A549 (cell line): ENCODE data around the gene RPL22. TPM values are rescaled to one million over a fixed set of nuclear protein-coding genes. Genes with fewer than 3 reads are reported as not detected.

Experiments
- ATAC-seq, 2 experiments: fragments of 200-7000 bp in 1 of 2; fragments of >200 bp in 1 of 2; cut with Nextera tagmentation in 1 of 2; cut with Tn5 transposase in 1 of 2; 3 replicates each; pipeline versions ENCODE4 v1.8.0 to v1.9.1; 2018 to 2020; ENCODE audit warnings: mild to moderate bottlenecking in 1 of 2, moderate library complexity in 1 of 2
- CTCF ChIA-PET: fragments of 300-600 bp; sonication (Branson Sonifier 250); formaldehyde crosslinking; extraction: SDS; loops from one replicate; lab custom pipeline; 2021; ENCODE audit warnings: antibody characterized with exemption, inconsistent platforms; lab: Yijun Ruan, JAX
- POLR2A ChIA-PET: fragments of 350-600 bp; formaldehyde crosslinking; extraction: SDS; loops from one replicate; lab custom pipeline; 2021; ENCODE audit warnings: antibody characterized with exemption, inconsistent platforms; lab: Yijun Ruan, JAX
- DNase-seq, 2 experiments: peaks; one replicate each; pipeline versions ENCODE4 v3.0.0 to v3.0.0-alpha.2; 2011 to 2016; ENCODE audit warnings: low read depth in 1 of 2, low spot score in 1 of 2
- FAIRE-seq: peaks from 2 replicates; lab custom pipeline; 2011; peaks lifted over from hg19 to GRCh38; lab: Jason Lieb, UNC
- H3K27ac ChIP-seq, 2 experiments: fragments of >200 bp; sonication (Bioruptor Twin); formaldehyde crosslinking; 3 replicates each; pipeline ENCODE4 v1.5.1; 2016 to 2017
- H3K4me1 ChIP-seq: fragments of >200 bp; sonication (Bioruptor Twin); formaldehyde crosslinking; 3 replicates; pipeline ENCODE4 v1.6.1; 2016
- H3K4me2 ChIP-seq: fragments of >200 bp; sonication (Bioruptor Twin); formaldehyde crosslinking; 3 replicates; pipeline ENCODE4 v1.6.1; 2016
- H3K4me3 ChIP-seq: fragments of >200 bp; sonication (Bioruptor Twin); formaldehyde crosslinking; 3 replicates; pipeline ENCODE4 v1.5.1; 2016
- H3K9me3 ChIP-seq: fragments of >200 bp; sonication (Bioruptor Twin); formaldehyde crosslinking; 3 replicates; pipeline ENCODE4 v1.6.1; 2016
- ATOH8 ChIP-seq: fragments of 250-450 bp; sonication (Bioruptor Pico); IDR thresholded peaks from 2 replicates; pipeline ENCODE4 v1.5.0; 2020; ENCODE audit warnings: low read depth, mild to moderate bottlenecking, moderate library complexity
- BHLHE40 ChIP-seq: IDR thresholded peaks from 2 replicates; pipeline ENCODE4 v1.6.1; 2012; ENCODE audit warnings: low read depth, low read length, inconsistent platforms
- CHD2 ChIP-seq: fragments of 150-350 bp; IDR thresholded peaks from 2 replicates; pipeline ENCODE4 v1.6.1; 2014; ENCODE audit warnings: low read length; ENCODE audit not compliant: partially characterized antibody
- CTCF ChIP-seq: fragments of >200 bp; sonication (Bioruptor Twin); formaldehyde crosslinking; IDR thresholded peaks from 3 replicates; pipeline ENCODE4 v1.5.1; 2016
- EHF ChIP-seq: fragments of 250-450 bp; sonication (Bioruptor Pico); IDR thresholded peaks from 2 replicates; pipeline ENCODE4 v1.5.0; 2020; ENCODE audit warnings: mild to moderate bottlenecking
- EHMT2 ChIP-seq: fragments of 200-600 bp; sonication (generic); IDR thresholded peaks from 2 replicates; pipeline ENCODE4 v1.6.1; 2016; ENCODE audit warnings: antibody characterized with exemption, low read depth, mild to moderate bottlenecking, moderate library complexity
- EP300 ChIP-seq, 2 experiments: fragments of >200 bp; sonication (Bioruptor Twin); formaldehyde crosslinking; IDR thresholded peaks; 2 replicates in 1 of 2; 3 replicates in 1 of 2; pipeline ENCODE4 v1.6.1; 2016 to 2017
- ESRRA ChIP-seq: fragments of 150-350 bp; IDR thresholded peaks from 2 replicates; pipeline ENCODE4 v1.6.1; 2014; ENCODE audit warnings: mild to moderate bottlenecking, low read length, borderline replicate concordance
- FOSL2 ChIP-seq, 2 experiments: fragments of 450-650 bp in 1 of 2; fragments of >200 bp in 1 of 2; sonication (Bioruptor Twin) in 1 of 2; formaldehyde crosslinking; IDR thresholded peaks; 2 replicates each; pipeline versions ENCODE4 v1.5.0 to v1.6.1; 2016 to 2020; ENCODE audit warnings: mild to moderate bottlenecking in 1 of 2, moderate library complexity in 1 of 2
- FOXS1 ChIP-seq: fragments of 250-450 bp; sonication (Bioruptor Pico); IDR thresholded peaks from 2 replicates; pipeline ENCODE4 v1.5.0; 2020; ENCODE audit warnings: mild to moderate bottlenecking, moderate library complexity
- GATA3 ChIP-seq: IDR thresholded peaks from 2 replicates; pipeline ENCODE4 v1.6.1; 2012; ENCODE audit warnings: borderline replicate concordance
- HDAC2 ChIP-seq: fragments of 200-600 bp; sonication (generic); IDR thresholded peaks from 2 replicates; pipeline ENCODE4 v1.6.1; 2016
- HOXB13 ChIP-seq: fragments of 250-450 bp; sonication (Bioruptor Pico); IDR thresholded peaks from 2 replicates; pipeline ENCODE4 v1.5.0; 2020; ENCODE audit warnings: low read depth, mild to moderate bottlenecking, moderate library complexity
- HOXB5 ChIP-seq: fragments of 250-450 bp; sonication (Bioruptor Pico); IDR thresholded peaks from 2 replicates; pipeline ENCODE4 v1.5.0; 2020; ENCODE audit warnings: mild to moderate bottlenecking, moderate library complexity
- JUNB ChIP-seq: fragments of >200 bp; sonication (Bioruptor Twin); formaldehyde crosslinking; IDR thresholded peaks from 2 replicates; pipeline ENCODE4 v1.6.1; 2016
- KDM1A ChIP-seq: fragments of 200-600 bp; sonication (generic); IDR thresholded peaks from 2 replicates; pipeline ENCODE4 v1.6.1; 2016; ENCODE audit warnings: low read depth, mild to moderate bottlenecking
- NFE2L2 ChIP-seq: fragments of 150-350 bp; conservative IDR thresholded peaks from 2 replicates; pipeline ENCODE4 v1.6.1; 2014; ENCODE audit warnings: low read length
- NPAS2 ChIP-seq: fragments of 250-450 bp; sonication (Bioruptor Pico); IDR thresholded peaks from 2 replicates; pipeline ENCODE4 v1.8.0; 2022; ENCODE audit warnings: mild to moderate bottlenecking, moderate library complexity, borderline replicate concordance
- PBX3 ChIP-seq: IDR thresholded peaks from 2 replicates; pipeline ENCODE4 v1.6.1; 2012
- PHF8 ChIP-seq: fragments of 200-600 bp; sonication (generic); IDR thresholded peaks from 2 replicates; pipeline ENCODE4 v1.6.1; 2016; ENCODE audit warnings: low read depth, mild to moderate bottlenecking, antibody characterized with exemption, moderate library complexity, borderline replicate concordance
- RFX5 ChIP-seq: fragments of 450-650 bp; IDR thresholded peaks from 2 replicates; pipeline ENCODE4 v1.7.1; 2014; ENCODE audit warnings: antibody characterized with exemption, mild to moderate bottlenecking, moderate library complexity
- RNF2 ChIP-seq: fragments of 200-600 bp; sonication (generic); IDR thresholded peaks from 2 replicates; pipeline ENCODE4 v1.6.1; 2016; ENCODE audit warnings: low read depth, mild to moderate bottlenecking, antibody characterized with exemption, moderate library complexity, borderline replicate concordance
- TFCP2L1 ChIP-seq: fragments of 250-450 bp; sonication (Bioruptor Pico); IDR thresholded peaks from 2 replicates; pipeline ENCODE4 v1.5.0; 2021; ENCODE audit warnings: mild to moderate bottlenecking
- USF2 ChIP-seq: fragments of 450-650 bp; IDR thresholded peaks from 2 replicates; pipeline ENCODE4 v1.6.1; 2014; ENCODE audit warnings: antibody characterized with exemption
- ZC3H11A ChIP-seq: fragments of 450-650 bp; IDR thresholded peaks from 2 replicates; pipeline ENCODE4 v1.6.1; 2014; ENCODE audit warnings: antibody characterized with exemption, mild to moderate bottlenecking
- ZFP36 ChIP-seq: fragments of 450-650 bp; IDR thresholded peaks from 2 replicates; pipeline ENCODE4 v1.6.1; 2014; ENCODE audit warnings: borderline replicate concordance; ENCODE audit not compliant: partially characterized antibody
- ZNF302 ChIP-seq: fragments of 250-450 bp; sonication (Bioruptor Pico); IDR thresholded peaks from 2 replicates; pipeline ENCODE4 v1.9.0; 2021; ENCODE audit warnings: inconsistent platforms, mild to moderate bottlenecking, moderate library complexity
- WGBS: methylation state at CpG from one replicate; pipeline ENCODE4 v1.1.6; 2017; ENCODE audit errors: missing lambda C conversion rate; 5-methylcytosine and 5-hydroxymethylcytosine counted together
- polyA plus RNA-seq, 4 experiments: library from polyadenylated mRNA; depleted of rRNA in 3 of 4; stranded (reverse); fragments of >200 nt; fragmentation: RNase III in 1 of 4; extraction: RNeasy Plus Mini Kit Qiagen cat#74134 plus additional on column Dnase treatment in 1 of 4; gene quantifications; 2 replicates in 3 of 4; 3 replicates in 1 of 4; pipeline ENCODE4 v1.2.3, GENCODE V29; 2011 to 2017

RPL22 gene
- polyA plus RNA-seq, 2 of the 4 experiments (the other 2 are of a cell fraction) = 373 to 377 TPM

GRCh38 chr1:6140413-6140812 is 59.0 kb downstream of the RPL22 start:
- ATAC-seq = no peak
- no peak for FAIRE-seq
- H3K4me3 ChIP-seq = no peak overlapping the region
- no peak overlapping the region for H3K27ac ChIP-seq
- no peaks in the 10 kb centered on the region for H3K4me1 ChIP-seq
- ChIA-PET POLR2A (no interaction called here), CTCF (no interaction called here)
- TF ChIP-seq EHF (CRISPR knock-in tag) (no peak), ZFP36 (no peak), CTCF (no peak), ZNF302 (CRISPR knock-in tag) (no peak), ZC3H11A (no peak), PHF8 (no peak), ESRRA (no peak), HDAC2 (no peak), RNF2 (no peak), RFX5 (no peak), FOSL2 (IDR thresholded peaks at IDR 0.05) (no peak), FOSL2 (CRISPR knock-in tag; IDR thresholded peaks at IDR 0.05) (no peak), EHMT2 (no peak), ATOH8 (CRISPR knock-in tag) (no peak), TFCP2L1 (CRISPR knock-in tag) (no peak), NFE2L2 (no peak), PBX3 (no peak), CHD2 (no peak), BHLHE40 (no peak), HOXB13 (CRISPR knock-in tag) (no peak), EP300 (IDR thresholded peaks at IDR 0.05) (no peak)
- H3K9me3 ChIP-seq = no peaks in the 10 kb centered on the region
- 71% methylated on average over 2 of the region's 2 CpGs for WGBS
- DNase-seq = no peak
- H3K4me2 ChIP-seq = no peak overlapping the region

GRCh38 chr1:6137758-6138157 is 61.6 kb downstream of the RPL22 start:
- Histone ChIP-seq H3K4me3 (no peak overlapping the region), H3K4me2 (no peak overlapping the region), H3K9me3 (no peaks in the 10 kb centered on the region), H3K27ac (no peak overlapping the region), H3K4me1 (no peaks in the 10 kb centered on the region)
- POLR2A ChIA-PET = no interaction called here
- TF ChIP-seq HOXB5 (no peak), KDM1A (no peak), JUNB (no peak), NPAS2 (no peak), RNF2 (no peak), USF2 (no peak), FOXS1 (CRISPR knock-in tag) (no peak), GATA3 (no peak)
- CTCF ChIA-PET = no interaction called here
- 36% methylated on average over 4 of the region's 5 CpGs for WGBS
- no peak for FAIRE-seq
- no peak for DNase-seq
- no peak for ATAC-seq
